Measurements from ENCODE around the gene GRAMD4.

The GRAMD4 gene

GRCh38 chr22:46726986-46727317, 106.8 kb downstream of the GRAMD4 start:
- no peak for DNase-seq (ENCODE audit: extremely low read depth, low read depth)
- TF ChIP-seq CTCF (IDR thresholded peaks at IDR 0.05; ENCODE audit: low read depth, low read length): no peak

- DNase-seq (ENCODE audit: extremely low read depth, low read depth): no peak
- TF ChIP-seq CTCF (IDR thresholded peaks at IDR 0.05; ENCODE audit: low read depth, low read length): no peak
Observed at GRCh38 chr22:46727813-46728364, 107.7 kb downstream of the GRAMD4 start.

GRCh38 chr22:46728470-46728869, 108.3 kb downstream of the GRAMD4 start:
- no peak for TF ChIP-seq CTCF (IDR thresholded peaks at IDR 0.05; ENCODE audit: low read depth, low read length)
- DNase-seq (ENCODE audit: extremely low read depth, low read depth): no peak
